HepG2 (cell line): ENCODE measurements around the gene PACS2. TPM values are rescaled to one million over a fixed set of nuclear protein-coding genes. Genes with fewer than 3 reads are reported as not detected.

ENCODE experiments used
- ATAC-seq: fragments of 200-7000 bp; cut with Tn5 transposase; 3 replicates; pipeline ENCODE4 v1.9.1; 2020; ENCODE audit warnings: mild to moderate bottlenecking, moderate library complexity
- BruUV-seq: library from RNA; stranded (reverse); fragments of 400-500 nt; replicated peaks from 2 replicates; lab custom pipeline; 2021; lab: Mats Ljungman, UMichigan
- CTCF ChIA-PET: fragments of 300-600 bp; formaldehyde crosslinking; extraction: SDS; loops from one replicate; lab custom pipeline; 2021; ENCODE audit warnings: low total read pairs, inconsistent platforms, low intra/inter-chr PET ratio; lab: Yijun Ruan, JAX
- POLR2A ChIA-PET: fragments of 350-600 bp; sonication (Branson Sonifier 250); formaldehyde crosslinking; loops from one replicate; lab custom pipeline; 2020; ENCODE audit warnings: antibody characterized with exemption, inconsistent platforms; lab: Yijun Ruan, JAX
- DNase-seq: peaks from one replicate; pipeline ENCODE4 v3.0.0-alpha.2; 2015; ENCODE audit warnings: low spot score
- FAIRE-seq: peaks from 3 replicates; lab custom pipeline; 2011; peaks lifted over from hg19 to GRCh38; lab: Jason Lieb, UNC
- H2AFZ ChIP-seq: one replicate; pipeline ENCODE4 v1.6.1; 2011; ENCODE audit warnings: low read length, inconsistent platforms
- H3K27ac ChIP-seq: fragments of 300-600 bp; 3 replicates; pipeline ENCODE4 v1.8.0; 2011; ENCODE audit warnings: mixed run types, mild to moderate bottlenecking, mixed read lengths, low read length, inconsistent platforms; ENCODE audit not compliant: insufficient read depth; ENCODE audit errors: extremely low read length
- H3K27me3 ChIP-seq, 2 experiments: fragments of 200-600 bp in 1 of 2; 2 replicates in 1 of 2; 3 replicates in 1 of 2; pipeline versions ENCODE4 v1.6.0 to v1.8.0; 2011; ENCODE audit warnings: low read length in 2 of 2, mild to moderate bottlenecking in 2 of 2, moderate library complexity in 2 of 2, inconsistent platforms in 1 of 2; ENCODE audit not compliant: insufficient read depth in 2 of 2, control insufficient read depth in 1 of 2
- H3K36me3 ChIP-seq, 2 experiments: fragments of 200-600 bp in 1 of 2; replicated peaks in 1 of 2; 2 replicates in 1 of 2; 3 replicates in 1 of 2; pipeline versions ENCODE4 v1.5.1 to v1.8.0; 2011; ENCODE audit warnings: low read length in 2 of 2, inconsistent platforms in 1 of 2; ENCODE audit not compliant: insufficient read depth in 2 of 2, control insufficient read depth in 1 of 2
- H3K4me1 ChIP-seq: 2 replicates; pipeline ENCODE4 v1.5.1; 2012; ENCODE audit warnings: low read length, inconsistent platforms; ENCODE audit not compliant: insufficient read depth
- H3K4me2 ChIP-seq: 2 replicates; pipeline ENCODE4 v1.6.0; 2011; ENCODE audit warnings: low read depth, low read length, inconsistent platforms
- H3K4me3 ChIP-seq, 3 experiments: fragments of 200-600 bp in 1 of 3; sonication (generic), shearing (Covaris generic) in 1 of 3; replicated peaks in 1 of 3; 2 replicates each; pipeline ENCODE4 v1.5.1; 2011 to 2016; ENCODE audit warnings: low read length in 3 of 3, inconsistent platforms in 2 of 3, low read depth in 2 of 3, mild to moderate bottlenecking in 2 of 3, control low read depth in 1 of 3, mixed read lengths in 1 of 3; ENCODE audit not compliant: insufficient read depth in 1 of 3
- H3K79me2 ChIP-seq: one replicate; pipeline ENCODE4 v1.6.1; 2011; ENCODE audit warnings: low read length, inconsistent platforms; ENCODE audit not compliant: insufficient read depth
- H3K9ac ChIP-seq: 2 replicates; pipeline ENCODE4 v1.6.0; 2011; ENCODE audit warnings: mild to moderate bottlenecking, low read depth, low read length, inconsistent platforms; ENCODE audit not compliant: insufficient read depth
- H3K9me3 ChIP-seq: 2 replicates; pipeline ENCODE4 v1.5.1; 2012; ENCODE audit warnings: mild to moderate bottlenecking, low read length
- H4K20me1 ChIP-seq: 2 replicates; pipeline ENCODE4 v1.6.0; 2011; ENCODE audit warnings: inconsistent platforms, mild to moderate bottlenecking, low read length, moderate library complexity; ENCODE audit not compliant: insufficient read depth
- ATF7-NPFF ChIP-seq: sonication (generic); formaldehyde crosslinking; IDR thresholded peaks from 2 replicates; pipeline ENCODE4 v1.8.1; 2023; ENCODE audit warnings: mild to moderate bottlenecking, low read depth, missing genetic modification reagents, moderate library complexity
- CHCHD3 ChIP-seq: sonication (generic); formaldehyde crosslinking; IDR thresholded peaks from 2 replicates; pipeline ENCODE4 v1.8.0; 2022; ENCODE audit warnings: mild to moderate bottlenecking, missing genetic modification reagents, moderate library complexity
- EEA1 ChIP-seq: sonication (generic); formaldehyde crosslinking; IDR thresholded peaks from 2 replicates; pipeline ENCODE4 v1.5.1; 2020; ENCODE audit warnings: mild to moderate bottlenecking, missing genetic modification reagents, borderline replicate concordance
- GABPB1 ChIP-seq: IDR thresholded peaks from 2 replicates; pipeline ENCODE4 v1.6.1; 2016; ENCODE audit warnings: mild to moderate bottlenecking, missing genetic modification reagents, moderate library complexity, missing compliant biosample characterization
- HNRNPUL1 ChIP-seq: fragments of 200-400 bp; formaldehyde crosslinking; IDR thresholded peaks from 2 replicates; pipeline ENCODE4 v1.6.1; 2017; ENCODE audit warnings: low read depth, mild to moderate bottlenecking, low read length, moderate library complexity
- MEIS2 ChIP-seq: sonication (generic); formaldehyde crosslinking; IDR thresholded peaks from 2 replicates; pipeline ENCODE4 v1.9.0; 2021; ENCODE audit warnings: mild to moderate bottlenecking, missing genetic modification reagents
- MIER2 ChIP-seq: IDR thresholded peaks from 2 replicates; pipeline ENCODE4 v1.6.1; 2016; ENCODE audit warnings: missing biosample characterization, missing genetic modification reagents
- MTA1 ChIP-seq: sonication (generic); formaldehyde crosslinking; IDR thresholded peaks from 2 replicates; pipeline ENCODE4 v1.4.0; 2020; ENCODE audit warnings: missing genetic modification reagents, mild to moderate bottlenecking, borderline replicate concordance
- MXD3 ChIP-seq: IDR thresholded peaks from 2 replicates; pipeline ENCODE4 v1.6.1; 2016; ENCODE audit warnings: mild to moderate bottlenecking, missing biosample characterization, missing genetic modification reagents
- NFYB ChIP-seq: sonication (generic); formaldehyde crosslinking; IDR thresholded peaks from 2 replicates; pipeline ENCODE4 v1.4.0; 2020; ENCODE audit warnings: missing genetic modification reagents
- PLRG1 ChIP-seq: fragments of 450-650 bp; conservative IDR thresholded peaks from 2 replicates; pipeline ENCODE4 v1.6.1; 2016
- PRDM4 ChIP-seq: sonication (generic); formaldehyde crosslinking; IDR thresholded peaks from 2 replicates; pipeline ENCODE4 v1.9.0; 2021; ENCODE audit warnings: missing genetic modification reagents, borderline replicate concordance
- REL ChIP-seq: sonication (generic); formaldehyde crosslinking; conservative IDR thresholded peaks from 2 replicates; pipeline ENCODE4 v1.8.0; 2022; ENCODE audit warnings: mild to moderate bottlenecking, missing genetic modification reagents, moderate library complexity
- TIGD3 ChIP-seq: sonication (generic); formaldehyde crosslinking; IDR thresholded peaks from 2 replicates; pipeline ENCODE4 v1.5.1; 2020; ENCODE audit warnings: mild to moderate bottlenecking, missing genetic modification reagents, borderline replicate concordance
- TOE1 ChIP-seq: sonication (generic); formaldehyde crosslinking; IDR thresholded peaks from 2 replicates; pipeline ENCODE4 v1.4.0; 2020; ENCODE audit warnings: mild to moderate bottlenecking, missing genetic modification reagents
- XBP1 ChIP-seq: sonication (generic); formaldehyde crosslinking; IDR thresholded peaks from 2 replicates; pipeline ENCODE4 v1.5.0; 2020; ENCODE audit warnings: missing genetic modification reagents
- ZKSCAN1 ChIP-seq: fragments of 150-350 bp; IDR thresholded peaks from 2 replicates; pipeline ENCODE4 v1.6.1; 2014; ENCODE audit warnings: low read length
- ZNF12 ChIP-seq: sonication (generic); formaldehyde crosslinking; IDR thresholded peaks from 2 replicates; pipeline ENCODE4 v1.5.0; 2020; ENCODE audit warnings: missing genetic modification reagents
- ZNF138 ChIP-seq: sonication (generic); formaldehyde crosslinking; IDR thresholded peaks from 2 replicates; pipeline ENCODE4 v1.5.0; 2020; ENCODE audit warnings: mild to moderate bottlenecking, low read depth, missing genetic modification reagents
- ZNF205 ChIP-seq: IDR thresholded peaks from 2 replicates; pipeline ENCODE4 v1.6.1; 2018; ENCODE audit warnings: missing biosample characterization, missing genetic modification reagents
- ZNF577 ChIP-seq: sonication (generic); formaldehyde crosslinking; IDR thresholded peaks from 2 replicates; pipeline ENCODE4 v1.4.0; 2020; ENCODE audit warnings: mild to moderate bottlenecking, low read depth, missing genetic modification reagents, borderline replicate concordance
- ZNF850 ChIP-seq: sonication (generic); formaldehyde crosslinking; conservative IDR thresholded peaks from 2 replicates; pipeline ENCODE4 v1.9.0; 2021; ENCODE audit warnings: mild to moderate bottlenecking, missing genetic modification reagents
- ZNF891 ChIP-seq: sonication (generic); formaldehyde crosslinking; IDR thresholded peaks from 2 replicates; pipeline ENCODE4 v1.5.0; 2020; ENCODE audit warnings: mild to moderate bottlenecking, missing genetic modification reagents
- WGBS: methylation state at CpG from one replicate; pipeline ENCODE4 v1.1.6; 2017; ENCODE audit warnings: low lambda C conversion rate; 5-methylcytosine and 5-hydroxymethylcytosine counted together
- in situ Hi-C: cut with HindIII; loops from 2 replicates; pipeline ENCODE4 v1.10.0; 2017; ENCODE audit warnings: low pct_unique_long_range_greater_than_20kb; ENCODE audit not compliant: extremely low pct_ligation_motif_present
- intact Hi-C: fragments of 100-400 bp; cut with micrococcal nuclease; formaldehyde crosslinking; loops from one replicate; pipeline ENCODE4 v1.10.0; 2022; ENCODE audit not compliant: unreplicated experiment
- polyA plus RNA-seq, 8 experiments: library from polyadenylated mRNA; depleted of rRNA in 3 of 8; stranded (reverse) in 7 of 8; unstranded in 1 of 8; fragments of >200 nt; fragmentation: Illumina TruSeq in 4 of 8; extraction: Trizol in 4 of 8; gene quantifications; 2 replicates each; pipeline versions ENCODE4 v1.2.1 to v1.2.3, GENCODE V29; 2011 to 2016; ENCODE audit warnings: low read depth in 4 of 8, missing spikeins in 1 of 8, mixed read lengths in 1 of 8; ENCODE audit not compliant: insufficient read depth in 1 of 8
- total RNA-seq, 5 experiments: library from RNA; depleted of rRNA; stranded (reverse); fragments of >200 nt; fragmentation: Illumina TruSeq; extraction: Trizol; gene quantifications; 2 replicates each; pipeline ENCODE4 v1.2.3, GENCODE V29; 2016; ENCODE audit warnings: low read depth in 1 of 5

The PACS2 gene
- total and polyA plus RNA-seq, 2 of the 13 experiments (the other 11 are each of a cell fraction or from before 2014, with no cell fraction given): 23.6 to 27.6 TPM

GRCh38 chr14:105398044-105398725 is 83.6 kb downstream of the PACS2 start, which contains the start of gene TEX22:
TEX22 (plus strand) TSS chr14:105398538; CDS start chr14:105399341, 803 bp downstream.
- Histone ChIP-seq H2AFZ (no peak within 1 kb of the TSS), H4K20me1 (no peaks in the 10 kb centered on the region), H3K36me3 (peaks cover 0 to 4% of the 10 kb centered on the region in 2 experiments; a peak in 4 of 5 replicates), H3K9me3 (no peaks in the 10 kb centered on the region), H3K4me3 (peak within 1 kb of the TSS; percentile 65 to 98 (median 71)), H3K4me2 (peak within 1 kb of the TSS; percentile 94), H3K27me3 (no peaks in the 10 kb centered on the region), H3K4me1 (peaks cover 26% of the 10 kb centered on the region), H3K9ac (peak within 1 kb of the TSS; percentile 98), H3K27ac (peak within 1 kb of the TSS; percentile 86), H3K79me2 (peaks cover 14% of the 10 kb centered on the region)
- DNase-seq (peak; percentile 61), FAIRE-seq (no peak), ATAC-seq (peak; percentile 85)
- BruUV-seq: TSS peak; percentile 91
- intact Hi-C loops: no loop called here
- 78% methylated on average over 7 of the region's 77 CpGs for WGBS
- ChIA-PET POLR2A (interaction anchor here (0.6 to 1.7 kb wide), 8 partner anchors 11 to 97 kb away, joined by 3 to 12 read pairs (median 4); partner anchors contain the start of genes BRF1, MTA1 and PACS2), CTCF (no interaction called here)
- in situ Hi-C loops: no loop called here
- TF ChIP-seq ZKSCAN1 (no peak), TOE1 (CRISPR knock-in tag) (no peak), ZNF12 (no peak), PRDM4 (CRISPR knock-in tag) (peak; percentile 25; the same call in 1 of the 2 replicates), PLRG1 (no peak), CHCHD3 (CRISPR knock-in tag) (no peak), TIGD3 (CRISPR knock-in tag) (no peak), XBP1 (no peak), ZNF850 (CRISPR knock-in tag) (no peak), HNRNPUL1 (no peak), ATF7-NPFF (CRISPR knock-in tag) (peak; percentile 56), GABPB1 (CRISPR knock-in tag) (peak; percentile 96), ZNF577 (CRISPR knock-in tag) (no peak), REL (CRISPR knock-in tag) (peak; percentile 67; the same call in 1 of the 2 replicates), EEA1 (CRISPR knock-in tag) (no peak), ZNF891 (CRISPR knock-in tag) (no peak), ZNF138 (CRISPR knock-in tag) (no peak), ZNF205 (CRISPR knock-in tag) (no peak; the same call in 1 of the 2 replicates), MEIS2 (CRISPR knock-in tag) (no peak), MXD3 (CRISPR knock-in tag) (peak; percentile 81; the same call in 1 of the 2 replicates), MTA1 (CRISPR knock-in tag) (no peak), NFYB (CRISPR knock-in tag) (no peak), MIER2 (CRISPR knock-in tag) (no peak)
